CD8-positive, alpha-beta memory T cell (primary cell): ENCODE data around the gene SLCO2A1. TPM values are rescaled to one million over a fixed set of nuclear protein-coding genes. Genes with fewer than 3 reads are reported as not detected.

Experiments used
- CTCF ChIA-PET: fragments of 350-600 bp; sonication (Branson Sonifier 250); formaldehyde crosslinking; loops from one replicate; lab custom pipeline; 2021; ENCODE audit warnings: antibody characterized with exemption; lab: Charles Lee
- POLR2A ChIA-PET: fragments of 350-600 bp; sonication (Branson Sonifier 250); formaldehyde crosslinking; loops from one replicate; lab custom pipeline; 2021; ENCODE audit warnings: antibody characterized with exemption; lab: Charles Lee
- DNase-seq, 5 donors: peaks; one replicate each; pipeline versions ENCODE4 v3.0.0 to v3.0.0-alpha.2; 2020 to 2022; ENCODE audit warnings: mixed read lengths in 1 of 5
- H3K27ac ChIP-seq: one replicate; pipeline ENCODE4 v1.7.0; 2013; ENCODE audit warnings: low read depth, mild to moderate bottlenecking, low read length, moderate library complexity
- H3K27me3 ChIP-seq: 2 replicates; pipeline ENCODE4 v1.7.0; 2013; ENCODE audit warnings: low read length, mild to moderate bottlenecking; ENCODE audit not compliant: insufficient read depth, poor library complexity, severe bottlenecking
- H3K36me3 ChIP-seq: 2 replicates; pipeline ENCODE4 v1.7.0; 2013; ENCODE audit warnings: mild to moderate bottlenecking, low read length, moderate library complexity; ENCODE audit not compliant: insufficient read depth
- H3K4me1 ChIP-seq: 2 replicates; pipeline ENCODE4 v1.7.0; 2013; ENCODE audit warnings: mild to moderate bottlenecking, low read length, moderate library complexity; ENCODE audit not compliant: insufficient read depth
- H3K4me3 ChIP-seq: 2 replicates; pipeline ENCODE4 v1.7.0; 2013; ENCODE audit warnings: mild to moderate bottlenecking, low read length
- H3K9me3 ChIP-seq: 2 replicates; pipeline ENCODE4 v1.7.0; 2013; ENCODE audit warnings: mild to moderate bottlenecking, low read length
- H3K27ac Mint-ChIP-seq, 8 donors: one replicate each; pipeline ENCODE4 v1.8.0; 2020 to 2021; ENCODE audit warnings: mixed read lengths in 8 of 8, mild to moderate bottlenecking in 6 of 8, inconsistent platforms in 3 of 8, moderate library complexity in 3 of 8
- H3K27me3 Mint-ChIP-seq, 2 donors: one replicate each; pipeline ENCODE4 v1.8.0; 2020 to 2021; ENCODE audit warnings: mixed read lengths in 2 of 2, mild to moderate bottlenecking in 1 of 2, moderate library complexity in 1 of 2
- H3K36me3 Mint-ChIP-seq, 3 donors: one replicate each; pipeline ENCODE4 v1.8.0; 2020 to 2021; ENCODE audit warnings: mixed read lengths in 3 of 3, inconsistent platforms in 1 of 3, mild to moderate bottlenecking in 1 of 3
- H3K4me1 Mint-ChIP-seq, 3 donors: one replicate each; pipeline ENCODE4 v1.8.0; 2020 to 2021; ENCODE audit warnings: mixed read lengths in 3 of 3, inconsistent platforms in 1 of 3, mild to moderate bottlenecking in 1 of 3
- H3K4me3 Mint-ChIP-seq, 7 donors: one replicate each; pipeline ENCODE4 v1.8.0; 2020 to 2021; ENCODE audit warnings: mixed read lengths in 7 of 7, mild to moderate bottlenecking in 6 of 7, moderate library complexity in 4 of 7, inconsistent platforms in 2 of 7
- H3K9me3 Mint-ChIP-seq, 5 donors: one replicate each; pipeline ENCODE4 v1.8.0; 2020 to 2022; ENCODE audit warnings: mixed read lengths in 5 of 5, mild to moderate bottlenecking in 3 of 5, moderate library complexity in 2 of 5, inconsistent platforms in 1 of 5
- polyA plus RNA-seq: library from polyadenylated mRNA; unstranded; fragments of 300-500 nt; fragmentation: Illumina TruSeq; gene quantifications from one replicate; pipeline ENCODE4 v1.2.3, GENCODE V29; 2021
- total RNA-seq, 2 experiments: library from RNA; stranded (reverse); gene quantifications; one replicate each; pipeline ENCODE4 v1.2.3, GENCODE V29; 2021

Gene SLCO2A1
- total RNA-seq (not detected), polyA plus RNA-seq (not detected)

DNA sequence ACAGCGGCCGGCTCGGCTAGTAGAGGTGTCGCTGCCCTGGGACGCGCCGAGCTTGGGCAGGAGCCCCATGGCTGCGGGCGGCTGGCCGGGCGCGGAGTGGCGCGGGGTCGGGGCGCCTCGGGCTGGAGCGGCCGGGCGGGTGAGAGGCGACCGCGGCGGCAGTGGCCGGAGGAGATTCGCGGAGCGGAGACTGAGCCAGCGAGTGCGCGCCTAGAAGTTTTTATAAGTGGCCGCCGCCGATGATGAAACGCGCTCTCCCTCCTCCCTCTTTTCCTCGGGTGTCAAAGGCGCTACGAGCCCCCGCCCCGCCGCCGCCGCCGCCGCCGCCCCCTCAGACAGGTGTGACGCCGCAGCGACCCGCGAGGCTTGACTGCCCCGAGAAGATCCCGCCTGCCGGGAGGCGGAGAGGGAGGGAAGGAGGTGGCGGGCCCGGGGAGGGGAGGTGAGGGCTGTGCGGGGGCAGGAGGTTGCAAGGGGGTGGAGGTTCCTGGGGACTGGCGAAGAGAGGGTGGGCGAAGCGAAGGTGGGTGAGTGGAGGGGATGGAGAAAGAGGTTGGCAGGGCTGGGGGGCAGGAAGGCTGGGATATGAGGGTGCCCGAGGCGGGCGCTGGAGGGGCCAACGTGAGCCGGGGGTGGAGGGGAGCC lies at the start of gene SLCO2A1:
Gene SLCO2A1, minus strand, starts transcription at position 192 of the 645 bp plus-strand sequence. Its CDS starts 123 bp downstream, at position 69.
- Mint-ChIP-seq H3K4me1 (peaks cover 0 to 5% (median 2%) of the 10 kb centered on the region in 3 donors), H3K9me3 (peaks cover 0 to 2% (median 0%) of the 10 kb centered on the region in 5 donors), H3K27ac (no peak within 1 kb of the TSS), H3K4me3 (peak within 1 kb of the TSS in 5 of 7 donors; percentile 22 to 73 (median 64)), H3K27me3 (peaks cover 22 to 50% of the 10 kb centered on the region in 2 donors), H3K36me3 (no peaks in the 10 kb centered on the region)
- DNase-seq = no peak
- no peak within 1 kb of the TSS for H3K4me3 ChIP-seq
- H3K4me1 ChIP-seq = no peaks in the 10 kb centered on the region
- H3K36me3 ChIP-seq = no peaks in the 10 kb centered on the region
- H3K27me3 ChIP-seq = peaks cover 16% of the 10 kb centered on the region
- CTCF ChIA-PET = no interaction called here
- no peak within 1 kb of the TSS for H3K27ac ChIP-seq
- POLR2A ChIA-PET = no interaction called here
- H3K9me3 ChIP-seq = no peaks in the 10 kb centered on the region

DNA sequence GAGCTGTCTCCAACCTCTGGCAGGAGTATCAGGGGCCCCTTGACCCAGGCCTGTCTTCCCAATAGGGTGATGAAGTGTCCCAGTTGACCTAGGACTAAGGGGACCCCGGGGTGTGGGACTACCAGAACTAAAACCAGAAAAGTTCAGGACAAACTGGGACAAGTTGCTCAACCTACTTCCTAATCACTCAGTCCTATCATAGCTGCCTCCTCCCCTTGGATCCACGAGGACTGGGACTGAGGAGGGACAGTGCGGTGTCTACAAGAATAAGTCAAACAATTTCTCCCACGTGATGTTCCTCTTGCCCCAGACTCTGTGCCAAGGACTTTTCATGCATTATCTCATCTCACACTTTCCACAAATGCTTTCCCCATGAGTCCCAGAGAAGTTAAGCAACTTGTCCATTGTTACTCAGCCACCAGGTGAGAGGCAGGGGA lies 49.4 kb upstream of the SLCO2A1 start:
- no peak for DNase-seq
- Mint-ChIP-seq H3K4me3 (no peak overlapping the region), H3K4me1 (no peaks in the 10 kb centered on the region), H3K27me3 (peaks cover 6 to 7% of the 10 kb centered on the region in 2 donors), H3K27ac (no peak overlapping the region), H3K36me3 (no peaks in the 10 kb centered on the region), H3K9me3 (peaks cover 0 to 2% (median 0%) of the 10 kb centered on the region in 5 donors)
- H3K27me3 ChIP-seq = no peaks in the 10 kb centered on the region
- no peaks in the 10 kb centered on the region for H3K4me1 ChIP-seq
- no peaks in the 10 kb centered on the region for H3K9me3 ChIP-seq
- CTCF ChIA-PET = no interaction called here
- POLR2A ChIA-PET = no interaction called here
- H3K4me3 ChIP-seq = no peak overlapping the region
- no peaks in the 10 kb centered on the region for H3K36me3 ChIP-seq
- no peak overlapping the region for H3K27ac ChIP-seq

DNA sequence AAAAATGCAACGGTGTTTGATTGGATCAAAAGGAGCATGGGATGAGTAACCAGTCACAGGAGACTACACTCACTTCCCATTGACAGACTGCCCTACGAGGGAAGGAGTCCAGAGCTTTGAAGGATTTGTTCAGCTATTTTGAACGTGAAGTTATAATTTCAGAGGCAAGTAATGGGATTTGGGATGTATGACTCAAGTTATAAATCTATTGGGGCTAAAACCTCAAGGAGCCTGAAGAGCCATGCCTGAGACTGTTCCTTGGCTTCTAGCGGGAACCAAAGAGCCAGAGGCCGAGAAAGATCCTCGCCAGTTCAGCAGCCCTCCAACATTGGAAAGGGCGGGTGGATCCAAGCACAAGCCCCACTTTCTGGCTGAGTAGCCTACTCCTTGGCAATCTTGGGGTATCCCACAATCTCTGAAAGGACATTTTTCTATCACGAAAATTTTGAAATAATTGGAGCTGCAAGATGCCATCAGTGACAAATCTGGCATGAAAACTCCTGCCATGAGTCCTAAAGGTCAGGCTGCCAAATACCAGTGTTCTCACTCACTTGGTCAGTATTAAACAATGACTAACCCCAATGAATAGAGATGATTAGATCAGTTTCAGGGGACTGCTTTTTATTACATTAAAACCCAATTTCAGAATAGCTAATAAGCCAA lies 48.6 kb upstream of the SLCO2A1 start:
- Histone ChIP-seq H3K27me3 (no peaks in the 10 kb centered on the region), H3K27ac (no peak overlapping the region), H3K4me1 (no peaks in the 10 kb centered on the region), H3K4me3 (no peak overlapping the region), H3K36me3 (no peaks in the 10 kb centered on the region), H3K9me3 (no peaks in the 10 kb centered on the region)
- DNase-seq = no peak
- no peak overlapping the region for H3K27ac Mint-ChIP-seq
- peaks cover 0 to 2% (median 0%) of the 10 kb centered on the region in 5 donors for H3K9me3 Mint-ChIP-seq
- no peaks in the 10 kb centered on the region for H3K4me1 Mint-ChIP-seq
- peaks cover 9 to 11% of the 10 kb centered on the region in 2 donors for H3K27me3 Mint-ChIP-seq
- no peak overlapping the region for H3K4me3 Mint-ChIP-seq
- H3K36me3 Mint-ChIP-seq = no peaks in the 10 kb centered on the region
- CTCF ChIA-PET = no interaction called here
- POLR2A ChIA-PET = no interaction called here

DNA sequence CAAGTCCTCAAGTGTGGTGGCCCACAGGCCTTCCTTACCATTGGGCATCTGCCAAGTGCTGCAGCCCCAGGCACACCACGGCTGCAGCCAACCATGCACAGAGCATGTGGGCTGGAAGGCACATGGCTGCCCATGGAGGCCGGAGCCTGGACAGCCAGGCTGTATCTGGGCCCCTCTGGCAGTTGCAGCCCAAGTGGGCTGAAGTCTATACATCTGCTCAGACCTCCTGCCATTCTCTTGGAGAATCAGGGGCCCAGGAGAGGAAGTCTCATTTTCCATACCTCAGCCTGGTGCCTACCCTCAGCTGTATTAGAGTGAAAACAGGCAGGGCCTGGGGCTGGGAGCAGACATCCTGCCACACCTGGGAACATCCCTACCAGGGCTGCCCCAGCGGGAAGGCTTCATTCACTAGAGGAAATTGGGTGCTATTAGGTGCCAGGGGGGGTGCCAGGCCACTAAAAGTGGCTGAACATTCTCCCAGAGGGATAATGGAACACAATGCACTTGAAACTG lies 48.0 kb upstream of the SLCO2A1 start:
- no peak for DNase-seq
- Mint-ChIP-seq H3K4me3 (no peak overlapping the region), H3K27ac (no peak overlapping the region), H3K9me3 (peaks cover 0 to 2% (median 0%) of the 10 kb centered on the region in 5 donors), H3K4me1 (no peaks in the 10 kb centered on the region), H3K36me3 (no peaks in the 10 kb centered on the region), H3K27me3 (peaks cover 9 to 11% of the 10 kb centered on the region in 2 donors)
- Histone ChIP-seq H3K4me3 (no peak overlapping the region), H3K4me1 (no peaks in the 10 kb centered on the region), H3K9me3 (no peaks in the 10 kb centered on the region), H3K36me3 (no peaks in the 10 kb centered on the region), H3K27ac (no peak overlapping the region), H3K27me3 (no peaks in the 10 kb centered on the region)
- POLR2A ChIA-PET = no interaction called here
- CTCF ChIA-PET = no interaction called here

DNA sequence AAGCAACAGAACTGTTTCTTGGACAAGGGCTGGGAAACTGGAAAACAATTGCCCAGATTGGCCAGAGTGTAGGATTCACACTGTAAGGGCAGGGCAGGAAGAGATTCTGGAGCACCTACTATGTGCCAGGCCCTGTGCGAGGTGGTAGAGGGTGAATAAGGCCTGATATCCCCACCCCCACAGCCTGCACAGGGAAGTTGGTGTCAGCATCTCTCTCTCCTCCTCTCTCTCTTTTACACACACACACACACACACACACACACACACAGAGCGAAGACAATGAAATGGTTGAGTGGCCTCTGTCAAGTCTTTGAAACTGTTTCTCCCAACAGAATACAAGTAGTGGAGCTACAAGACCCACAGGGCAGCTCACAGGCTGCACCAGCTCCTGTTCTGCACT lies 47.1 kb upstream of the SLCO2A1 start:
- Histone ChIP-seq H3K4me3 (no peak overlapping the region), H3K36me3 (no peaks in the 10 kb centered on the region), H3K27ac (no peak overlapping the region), H3K4me1 (no peaks in the 10 kb centered on the region), H3K9me3 (no peaks in the 10 kb centered on the region), H3K27me3 (no peaks in the 10 kb centered on the region)
- H3K27ac Mint-ChIP-seq = no peak overlapping the region
- ChIA-PET POLR2A (no interaction called here), CTCF (no interaction called here)
- H3K4me3 Mint-ChIP-seq = no peak overlapping the region
- H3K27me3 Mint-ChIP-seq = peaks cover 9 to 11% of the 10 kb centered on the region in 2 donors
- no peaks in the 10 kb centered on the region for H3K36me3 Mint-ChIP-seq
- H3K9me3 Mint-ChIP-seq = peaks cover 0 to 2% (median 0%) of the 10 kb centered on the region in 5 donors
- no peaks in the 10 kb centered on the region for H3K4me1 Mint-ChIP-seq
- no peak for DNase-seq

DNA sequence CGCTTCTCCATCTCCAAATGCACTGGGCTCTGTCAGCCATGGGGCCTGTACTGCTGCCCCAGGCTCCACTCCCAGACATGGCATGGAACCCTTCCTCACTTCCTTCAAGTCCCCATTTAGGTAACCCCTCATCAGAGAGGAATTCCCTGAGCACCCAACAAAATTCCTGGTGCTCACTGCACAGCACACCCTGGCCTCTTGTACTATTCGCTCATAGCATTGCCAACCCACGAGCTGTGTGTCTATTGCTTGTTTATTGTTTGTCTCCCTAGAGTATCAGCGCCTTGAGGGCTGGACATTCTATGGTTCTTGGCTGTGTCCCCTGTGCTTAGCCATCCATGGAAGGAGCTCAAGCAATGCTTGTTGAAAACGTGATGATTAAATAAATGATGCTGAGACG lies 46.1 kb upstream of the SLCO2A1 start:
- Mint-ChIP-seq H3K27me3 (peaks cover 5 to 11% of the 10 kb centered on the region in 2 donors), H3K4me3 (no peak overlapping the region), H3K4me1 (no peaks in the 10 kb centered on the region), H3K27ac (no peak overlapping the region), H3K9me3 (peaks cover 0 to 2% (median 0%) of the 10 kb centered on the region in 5 donors), H3K36me3 (no peaks in the 10 kb centered on the region)
- no peak for DNase-seq
- no peak overlapping the region for H3K4me3 ChIP-seq
- no peaks in the 10 kb centered on the region for H3K27me3 ChIP-seq
- CTCF ChIA-PET = no interaction called here
- POLR2A ChIA-PET = no interaction called here
- H3K27ac ChIP-seq = no peak overlapping the region
- no peaks in the 10 kb centered on the region for H3K36me3 ChIP-seq
- no peaks in the 10 kb centered on the region for H3K9me3 ChIP-seq
- no peaks in the 10 kb centered on the region for H3K4me1 ChIP-seq

DNA sequence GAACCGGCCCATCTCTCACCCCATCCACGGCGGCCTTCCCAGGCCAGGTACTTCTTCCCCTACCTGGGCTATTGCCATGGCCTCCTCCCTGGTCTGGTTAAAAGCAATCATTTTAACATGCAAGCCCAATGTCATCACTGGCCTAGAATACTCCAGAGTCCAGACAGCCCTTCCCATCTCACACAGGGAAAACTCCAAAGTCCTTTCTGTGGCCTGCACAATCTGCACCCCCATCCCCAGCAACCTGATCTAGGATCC lies 45.8 kb upstream of the SLCO2A1 start:
- H3K27me3 Mint-ChIP-seq = peaks cover 5 to 11% of the 10 kb centered on the region in 2 donors
- H3K9me3 Mint-ChIP-seq = peaks cover 0 to 2% (median 0%) of the 10 kb centered on the region in 5 donors
- no peaks in the 10 kb centered on the region for H3K36me3 ChIP-seq
- H3K27ac Mint-ChIP-seq = no peak overlapping the region
- CTCF ChIA-PET = no interaction called here
- POLR2A ChIA-PET = no interaction called here
- DNase-seq = no peak
- H3K9me3 ChIP-seq = no peaks in the 10 kb centered on the region
- H3K4me1 ChIP-seq = no peaks in the 10 kb centered on the region
- H3K4me1 Mint-ChIP-seq = no peaks in the 10 kb centered on the region
- no peak overlapping the region for H3K4me3 ChIP-seq
- no peak overlapping the region for H3K4me3 Mint-ChIP-seq
- no peak overlapping the region for H3K27ac ChIP-seq
- H3K36me3 Mint-ChIP-seq = no peaks in the 10 kb centered on the region
- H3K27me3 ChIP-seq = no peaks in the 10 kb centered on the region

DNA sequence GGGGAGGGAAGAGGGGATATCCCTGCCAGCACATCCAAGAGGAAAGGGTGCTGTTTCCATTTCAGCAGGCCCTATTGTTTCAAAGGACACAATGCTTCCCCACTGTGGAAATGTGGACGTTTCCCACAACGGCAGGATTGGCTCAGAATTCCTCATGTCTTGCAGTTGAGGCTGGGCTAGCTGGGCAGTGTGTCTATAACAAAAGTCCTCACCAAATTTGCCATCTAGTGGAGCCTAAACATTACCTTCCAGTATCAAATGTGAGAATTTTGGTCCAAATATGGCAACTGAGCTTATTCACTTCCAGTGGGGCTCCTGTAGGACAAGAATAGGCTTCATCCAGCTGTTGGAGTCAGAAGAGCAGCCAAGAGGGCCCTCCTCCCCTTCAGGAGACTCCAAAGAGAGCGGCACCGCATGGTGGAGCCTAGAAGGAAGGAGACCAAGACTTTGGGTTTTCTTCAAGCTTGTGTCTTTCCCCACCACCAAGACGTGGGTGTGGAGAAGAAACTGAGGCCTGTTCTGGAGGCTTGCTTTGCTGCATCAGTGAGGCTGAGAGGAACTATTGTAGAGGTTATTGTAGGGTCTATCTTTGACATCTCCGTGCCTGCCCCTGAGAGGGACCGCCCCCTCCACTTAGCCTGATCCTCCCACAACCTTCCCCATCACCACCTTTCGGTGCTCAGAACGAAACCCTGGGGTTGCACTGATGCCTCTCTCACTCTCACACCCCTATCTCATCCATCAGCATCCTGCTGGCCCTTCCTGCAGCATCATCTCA lies 45.3 kb upstream of the SLCO2A1 start:
- Mint-ChIP-seq H3K4me3 (no peak overlapping the region), H3K4me1 (no peaks in the 10 kb centered on the region), H3K27ac (no peak overlapping the region), H3K9me3 (peaks cover 0 to 2% (median 0%) of the 10 kb centered on the region in 5 donors), H3K27me3 (peaks cover 5 to 11% of the 10 kb centered on the region in 2 donors), H3K36me3 (no peaks in the 10 kb centered on the region)
- Histone ChIP-seq H3K9me3 (no peaks in the 10 kb centered on the region), H3K27me3 (no peaks in the 10 kb centered on the region), H3K36me3 (no peaks in the 10 kb centered on the region), H3K4me1 (no peaks in the 10 kb centered on the region), H3K4me3 (no peak overlapping the region), H3K27ac (no peak overlapping the region)
- ChIA-PET POLR2A (no interaction called here), CTCF (no interaction called here)
- no peak for DNase-seq
